BLaER1 treated with 17β-estradiol and CSF1 and Interleukin-3, amounts not matched to agents 10 nM and 100 nM (cell line): Measurements from ENCODE around the gene FHIT.
A peak's percentile ranks its signal among the peaks of the same experiment; 100 is the strongest.

Source experiments
- H3K27ac ChIP-seq, 11 experiments: shearing (Covaris generic); formaldehyde crosslinking; 2 replicates each; pipeline ENCODE4 v1.8.1; 2022
- H3K27me3 ChIP-seq, 11 experiments: shearing (Covaris generic); formaldehyde crosslinking; 2 replicates each; pipeline ENCODE4 v1.8.1; 2022
- H3K36me3 ChIP-seq, 11 experiments: shearing (Covaris generic); formaldehyde crosslinking; 2 replicates each; pipeline ENCODE4 v1.8.1; 2022
- H3K4me1 ChIP-seq, 10 experiments: shearing (Covaris generic); formaldehyde crosslinking; 2 replicates each; pipeline ENCODE4 v1.8.1; 2022
- H3K4me2 ChIP-seq, 11 experiments: shearing (Covaris generic); formaldehyde crosslinking; 2 replicates each; pipeline ENCODE4 v1.8.1; 2022
- H3K4me3 ChIP-seq, 10 experiments: shearing (Covaris generic); formaldehyde crosslinking; 2 replicates each; pipeline ENCODE4 v1.8.1; 2022
- H3K9ac ChIP-seq, 11 experiments: shearing (Covaris generic); formaldehyde crosslinking; 2 replicates each; pipeline ENCODE4 v1.8.1; 2022
- H3K9me3 ChIP-seq, 11 experiments: shearing (Covaris generic); formaldehyde crosslinking; replicated peaks in 1 of 11; 2 replicates each; pipeline ENCODE4 v1.8.1; 2022
- H4K20me1 ChIP-seq, 11 experiments: shearing (Covaris generic); formaldehyde crosslinking; 2 replicates each; pipeline ENCODE4 v1.8.1; 2022
- Cebpa-rat ChIP-seq, 11 experiments: shearing (Covaris generic); IDR thresholded peaks; 2 replicates each; pipeline ENCODE4 v1.8.1; 2022

FHIT gene

GRCh38 chr3:60303160-60303559 is 948.1 kb downstream of the FHIT start:
- TF ChIP-seq Cebpa-rat (IDR thresholded peaks at IDR 0.05) = no peak
- Histone ChIP-seq H3K9ac (no peak overlapping the region), H3K27me3 (no peaks in the 10 kb centered on the region), H3K4me3 (no peak overlapping the region), H3K9me3 (peaks cover 0 to 11% (median 8%) of the 10 kb centered on the region in 11 experiments; a peak in 9 of 22 replicates), H3K4me2 (no peak overlapping the region), H3K27ac (no peak overlapping the region), H4K20me1 (no peaks in the 10 kb centered on the region), H3K36me3 (no peaks in the 10 kb centered on the region), H3K4me1 (no peaks in the 10 kb centered on the region)

GRCh38 chr3:60301142-60301541 is 950.1 kb downstream of the FHIT start:
- no peaks in the 10 kb centered on the region for H4K20me1 ChIP-seq
- no peak overlapping the region for H3K9ac ChIP-seq
- no peak overlapping the region for H3K4me2 ChIP-seq
- H3K36me3 ChIP-seq = no peaks in the 10 kb centered on the region
- TF ChIP-seq Cebpa-rat (IDR thresholded peaks at IDR 0.05) = no peak
- no peak overlapping the region for H3K27ac ChIP-seq
- no peaks in the 10 kb centered on the region for H3K27me3 ChIP-seq
- no peaks in the 10 kb centered on the region; a peak in 1 of 20 replicates for H3K4me1 ChIP-seq
- peaks cover 5 to 16% (median 12%) of the 10 kb centered on the region in 11 experiments; a peak in 18 of 22 replicates for H3K9me3 ChIP-seq
- no peak overlapping the region for H3K4me3 ChIP-seq

GRCh38 chr3:60298141-60298540 is 953.1 kb downstream of the FHIT start:
- peaks cover 11 to 28% (median 21%) of the 10 kb centered on the region in 11 experiments for H3K9me3 ChIP-seq
- H3K36me3 ChIP-seq = no peaks in the 10 kb centered on the region
- H3K4me1 ChIP-seq = peaks cover 16 to 28% (median 25%) of the 10 kb centered on the region in 10 experiments
- H3K27me3 ChIP-seq = no peaks in the 10 kb centered on the region
- H4K20me1 ChIP-seq = no peaks in the 10 kb centered on the region
- H3K27ac ChIP-seq = no peak overlapping the region
- H3K4me3 ChIP-seq = no peak overlapping the region
- no peak overlapping the region for H3K4me2 ChIP-seq
- TF ChIP-seq Cebpa-rat (IDR thresholded peaks at IDR 0.05) = no peak
- no peak overlapping the region for H3K9ac ChIP-seq

GRCh38 chr3:60294181-60294580 is 957.1 kb downstream of the FHIT start:
- TF ChIP-seq Cebpa-rat (IDR thresholded peaks at IDR 0.05) = peak in 3 of 11 experiments; percentile 20 to 34 (median 21); a peak in 1 of 22 replicates
- peaks cover 11 to 30% (median 20%) of the 10 kb centered on the region in 11 experiments for H3K9me3 ChIP-seq
- H3K36me3 ChIP-seq = no peaks in the 10 kb centered on the region
- H3K4me3 ChIP-seq = no peak overlapping the region
- peak overlapping the region in 10 of 11 experiments; percentile 5 to 87 (median 74); a peak in 18 of 22 replicates for H3K27ac ChIP-seq
- peak overlapping the region in 6 of 11 experiments; percentile 7 to 71 (median 60); a peak in 9 of 22 replicates for H3K9ac ChIP-seq
- no peaks in the 10 kb centered on the region for H3K27me3 ChIP-seq
- H3K4me2 ChIP-seq = peak overlapping the region; percentile 35 to 67 (median 54); a peak in 21 of 22 replicates
- peaks cover 16 to 53% (median 32%) of the 10 kb centered on the region in 10 experiments for H3K4me1 ChIP-seq
- no peaks in the 10 kb centered on the region for H4K20me1 ChIP-seq

- Histone ChIP-seq H3K36me3 (no peaks in the 10 kb centered on the region), H4K20me1 (no peaks in the 10 kb centered on the region), H3K9me3 (peaks cover 6 to 23% (median 14%) of the 10 kb centered on the region in 11 experiments), H3K4me1 (peaks cover 16 to 53% (median 32%) of the 10 kb centered on the region in 10 experiments), H3K4me3 (no peak overlapping the region), H3K27me3 (no peaks in the 10 kb centered on the region), H3K4me2 (peak overlapping the region in 1 of 11 experiments; percentile 14; a peak in 4 of 22 replicates), H3K9ac (no peak overlapping the region), H3K27ac (peak overlapping the region in 3 of 11 experiments; percentile 19 to 87 (median 85); a peak in 4 of 22 replicates)
- TF ChIP-seq Cebpa-rat (IDR thresholded peaks at IDR 0.05) = no peak
Measured at GRCh38 chr3:60291115-60291514, 960.1 kb downstream of the FHIT start.

- Histone ChIP-seq H3K4me2 (peak overlapping the region in 1 of 11 experiments; percentile 2; a peak in 3 of 22 replicates), H3K9me3 (peaks cover 0 to 14% (median 5%) of the 10 kb centered on the region in 11 experiments; a peak in 5 of 22 replicates), H3K4me3 (no peak overlapping the region), H3K4me1 (peaks cover 16 to 45% (median 28%) of the 10 kb centered on the region in 10 experiments), H3K9ac (no peak overlapping the region), H3K36me3 (no peaks in the 10 kb centered on the region), H3K27me3 (no peaks in the 10 kb centered on the region), H3K27ac (peak overlapping the region in 3 of 11 experiments; percentile 19 to 87 (median 85); a peak in 4 of 22 replicates), H4K20me1 (no peaks in the 10 kb centered on the region)
- no peak for TF ChIP-seq Cebpa-rat (IDR thresholded peaks at IDR 0.05)
Measured at GRCh38 chr3:60290122-60290492, 961.1 kb downstream of the FHIT start.

- Histone ChIP-seq H3K27ac (peak overlapping the region in 2 of 11 experiments; percentile 19 to 87; a peak in 2 of 22 replicates), H3K4me2 (no peak overlapping the region; a peak in 1 of 22 replicates), H4K20me1 (no peaks in the 10 kb centered on the region), H3K9me3 (peaks cover 0 to 14% (median 5%) of the 10 kb centered on the region in 11 experiments; a peak in 4 of 22 replicates), H3K36me3 (no peaks in the 10 kb centered on the region), H3K4me1 (peaks cover 10 to 39% (median 22%) of the 10 kb centered on the region in 10 experiments), H3K4me3 (no peak overlapping the region), H3K9ac (no peak overlapping the region), H3K27me3 (no peaks in the 10 kb centered on the region)
- no peak for TF ChIP-seq Cebpa-rat (IDR thresholded peaks at IDR 0.05)
Measured at GRCh38 chr3:60289341-60290121, 961.7 kb downstream of the FHIT start.

GRCh38 chr3:60282866-60283265 is 968.4 kb downstream of the FHIT start:
- H3K36me3 ChIP-seq = no peaks in the 10 kb centered on the region
- no peaks in the 10 kb centered on the region for H3K4me1 ChIP-seq
- peaks cover 0 to 4% (median 0%) of the 10 kb centered on the region in 11 experiments; a peak in 1 of 22 replicates for H3K9me3 ChIP-seq
- H3K27me3 ChIP-seq = no peaks in the 10 kb centered on the region
- no peak overlapping the region for H3K9ac ChIP-seq
- no peak overlapping the region for H3K4me3 ChIP-seq
- no peak for TF ChIP-seq Cebpa-rat (IDR thresholded peaks at IDR 0.05)
- no peaks in the 10 kb centered on the region for H4K20me1 ChIP-seq
- no peak overlapping the region for H3K4me2 ChIP-seq
- no peak overlapping the region for H3K27ac ChIP-seq

GRCh38 chr3:60281970-60282369 is 969.3 kb downstream of the FHIT start:
- H3K27ac ChIP-seq = no peak overlapping the region
- H3K27me3 ChIP-seq = no peaks in the 10 kb centered on the region
- H3K9me3 ChIP-seq = peaks cover 0 to 10% (median 6%) of the 10 kb centered on the region in 11 experiments; a peak in 9 of 22 replicates

More at GRCh38 chr3:60281970-60282369, 969.3 kb downstream of the FHIT start:
- Histone ChIP-seq H4K20me1 (no peaks in the 10 kb centered on the region), H3K4me3 (no peak overlapping the region), H3K9ac (no peak overlapping the region), H3K36me3 (no peaks in the 10 kb centered on the region), H3K4me1 (no peaks in the 10 kb centered on the region), H3K4me2 (no peak overlapping the region)
- TF ChIP-seq Cebpa-rat (IDR thresholded peaks at IDR 0.05) = no peak
